SK-N-SH (cell line): ENCODE results near the gene ADAMTS14. TPM values are rescaled to one million over a fixed set of nuclear protein-coding genes. Genes with fewer than 3 reads are reported as not detected.

Experiments
- CTCF ChIA-PET: fragments of 300-600, 350-600 bp; formaldehyde crosslinking; extraction: SDS; loops from one replicate; lab custom pipeline; 2021; lab: Yijun Ruan, JAX
- POLR2A ChIA-PET: fragments of 350-600 bp; sonication (Branson Sonifier 250); formaldehyde crosslinking; extraction: SDS; loops from one replicate; lab custom pipeline; 2020; ENCODE audit warnings: antibody characterized with exemption, inconsistent platforms; lab: Yijun Ruan, JAX
- DNase-seq: peaks from one replicate; pipeline ENCODE4 v3.0.0; 2012
- H2AFZ ChIP-seq: fragments of 200-600 bp; sonication (generic); 2 replicates; pipeline ENCODE4 v1.8.1; 2016; ENCODE audit warnings: antibody characterized with exemption, mild to moderate bottlenecking, low read depth
- H3F3A ChIP-seq: fragments of 200-600 bp; sonication (generic); replicated peaks from 2 replicates; pipeline ENCODE3; 2016; ENCODE audit warnings: antibody characterized with exemption, mild to moderate bottlenecking; ENCODE audit not compliant: insufficient read depth
- H3K27ac ChIP-seq, 2 experiments: fragments of 200-500 bp in 1 of 2; fragments of 200-600 bp in 1 of 2; sonication (Bioruptor generic) in 1 of 2; sonication (generic), shearing (Covaris generic) in 1 of 2; 2 replicates each; pipeline versions ENCODE4 v1.5.1 to v1.6.1; 2014 to 2016; ENCODE audit warnings: low read depth in 2 of 2, inconsistent platforms in 1 of 2, low read length in 1 of 2, mild to moderate bottlenecking in 1 of 2, mixed read lengths in 1 of 2
- H3K27me3 ChIP-seq: fragments of 200-600 bp; sonication (generic), shearing (Covaris generic); 2 replicates; pipeline ENCODE4 v1.6.1; 2016; ENCODE audit warnings: mixed run types; ENCODE audit not compliant: insufficient read depth
- H3K36me3 ChIP-seq, 2 experiments: fragments of 200-500 bp in 1 of 2; fragments of 200-600 bp in 1 of 2; sonication (Bioruptor generic) in 1 of 2; sonication (generic) in 1 of 2; replicated peaks in 1 of 2; 2 replicates each; pipeline versions ENCODE3 to v1.5.1; 2014 to 2016; ENCODE audit warnings: low read length in 1 of 2, mild to moderate bottlenecking in 1 of 2; ENCODE audit not compliant: insufficient read depth in 2 of 2, control insufficient read depth in 1 of 2
- H3K4me1 ChIP-seq, 2 experiments: fragments of 200-500 bp in 1 of 2; fragments of 200-600 bp in 1 of 2; sonication (Bioruptor generic) in 1 of 2; sonication (generic), shearing (Covaris generic) in 1 of 2; 2 replicates each; pipeline versions ENCODE4 v1.5.1 to v1.6.1; 2014 to 2016; ENCODE audit warnings: low read depth in 1 of 2, low read length in 1 of 2, mixed run types in 1 of 2; ENCODE audit not compliant: insufficient read depth in 2 of 2, control insufficient read depth in 1 of 2
- H3K4me2 ChIP-seq: fragments of 200-600 bp; sonication (generic), shearing (Covaris generic); 2 replicates; pipeline ENCODE4 v1.6.1; 2017; ENCODE audit warnings: mixed run types
- H3K4me3 ChIP-seq, 2 experiments: fragments of 200-500 bp in 1 of 2; fragments of 200-600 bp in 1 of 2; sonication (Bioruptor generic) in 1 of 2; sonication (generic), shearing (Covaris generic) in 1 of 2; 2 replicates each; pipeline versions ENCODE4 v1.5.1 to v1.8.1; 2014 to 2016; ENCODE audit warnings: low read depth in 2 of 2, inconsistent platforms in 1 of 2, low read length in 1 of 2, mild to moderate bottlenecking in 1 of 2, mixed read lengths in 1 of 2, moderate library complexity in 1 of 2
- H3K79me2 ChIP-seq: fragments of 200-600 bp; sonication (generic); 2 replicates; pipeline ENCODE4 v1.8.1; 2017; ENCODE audit warnings: mild to moderate bottlenecking; ENCODE audit not compliant: insufficient read depth
- H3K9ac ChIP-seq: fragments of 200-600 bp; sonication (generic); 2 replicates; pipeline ENCODE4 v1.6.1; 2017; ENCODE audit warnings: mixed run types
- H3K9me2 ChIP-seq: fragments of 200-600 bp; sonication (generic); 2 replicates; pipeline ENCODE4 v1.6.1; 2017; ENCODE audit warnings: mixed run types
- H3K9me3 ChIP-seq: fragments of 200-600 bp; sonication (generic); 2 replicates; pipeline ENCODE4 v1.6.1; 2017; ENCODE audit warnings: mixed run types, mild to moderate bottlenecking, moderate library complexity
- H4K20me1 ChIP-seq: fragments of 200-600 bp; sonication (generic); 2 replicates; pipeline ENCODE4 v1.6.1; 2017; ENCODE audit warnings: mild to moderate bottlenecking, mixed run types; ENCODE audit not compliant: insufficient read depth
- CHD2 ChIP-seq: fragments of 150-350 bp; IDR thresholded peaks from 2 replicates; pipeline ENCODE4 v1.6.1; 2018; ENCODE audit warnings: low read length; ENCODE audit not compliant: partially characterized antibody
- CTCF ChIP-seq: fragments of 200-600 bp; sonication (generic); IDR thresholded peaks from 2 replicates; pipeline ENCODE4 v1.6.1; 2017; ENCODE audit warnings: antibody characterized with exemption, mild to moderate bottlenecking, moderate library complexity
- FOXJ3 ChIP-seq: sonication (generic); formaldehyde crosslinking; IDR thresholded peaks from 2 replicates; pipeline ENCODE4 v1.5.1; 2020; ENCODE audit warnings: mild to moderate bottlenecking, missing genetic modification reagents
- FOXM1 ChIP-seq: IDR thresholded peaks from 2 replicates; pipeline ENCODE4 v1.4.0; 2012; ENCODE audit warnings: low read depth, mild to moderate bottlenecking
- GABPA ChIP-seq: IDR thresholded peaks from 2 replicates; pipeline ENCODE4 v1.4.0; 2012; ENCODE audit warnings: low read depth, mild to moderate bottlenecking
- GATA2 ChIP-seq: sonication (generic); formaldehyde crosslinking; IDR thresholded peaks from 2 replicates; pipeline ENCODE4 v1.5.0; 2020; ENCODE audit warnings: mild to moderate bottlenecking, missing genetic modification reagents
- IRF3 ChIP-seq: fragments of 150-350 bp; IDR thresholded peaks from 2 replicates; pipeline ENCODE4 v1.6.1; 2016; ENCODE audit warnings: mild to moderate bottlenecking, low read depth, low read length
- MAX ChIP-seq: IDR thresholded peaks from 2 replicates; pipeline ENCODE4 v1.4.0; 2012; ENCODE audit warnings: low read depth
- MEF2A ChIP-seq: IDR thresholded peaks from 2 replicates; pipeline ENCODE4 v1.4.0; 2012; ENCODE audit warnings: low read depth, borderline replicate concordance
- MXI1 ChIP-seq: IDR thresholded peaks from 2 replicates; pipeline ENCODE4 v1.6.1; 2012; ENCODE audit warnings: mild to moderate bottlenecking, low read depth, low read length, improper control_type of control experiment
- NFIC ChIP-seq: IDR thresholded peaks from 2 replicates; pipeline ENCODE4 v1.4.0; 2012; ENCODE audit warnings: borderline replicate concordance
- RCOR1 ChIP-seq: fragments of 150-350 bp; IDR thresholded peaks from 2 replicates; pipeline ENCODE4 v1.6.1; 2017; ENCODE audit warnings: antibody characterized with exemption, low read length
- RFX5 ChIP-seq: IDR thresholded peaks from 2 replicates; pipeline ENCODE4 v1.6.1; 2012; ENCODE audit warnings: mild to moderate bottlenecking, improper control_type of control experiment, low read length
- RXRA ChIP-seq: IDR thresholded peaks from 2 replicates; pipeline ENCODE4 v1.4.0; 2012; ENCODE audit warnings: low read depth, mild to moderate bottlenecking, borderline replicate concordance
- SIN3A ChIP-seq: IDR thresholded peaks from 2 replicates; pipeline ENCODE4 v1.6.1; 2012; ENCODE audit warnings: low read depth, mild to moderate bottlenecking, low read length, moderate library complexity, borderline replicate concordance
- SMC3 ChIP-seq: IDR thresholded peaks from 2 replicates; pipeline ENCODE4 v1.6.1; 2012; ENCODE audit warnings: low read depth, low read length, improper control_type of control experiment
- TAF1 ChIP-seq: IDR thresholded peaks from 2 replicates; pipeline ENCODE4 v1.6.1; 2012; ENCODE audit warnings: low read depth, mild to moderate bottlenecking, low read length, moderate library complexity, borderline replicate concordance
- TCF12 ChIP-seq: IDR thresholded peaks from 2 replicates; pipeline ENCODE4 v1.4.0; 2012
- TEAD4 ChIP-seq: IDR thresholded peaks from 2 replicates; pipeline ENCODE4 v1.4.0; 2012; ENCODE audit warnings: mild to moderate bottlenecking, borderline replicate concordance; ENCODE audit not compliant: insufficient read depth
- USF1 ChIP-seq: IDR thresholded peaks from 2 replicates; pipeline ENCODE4 v1.4.0; 2012; ENCODE audit warnings: low read depth, borderline replicate concordance
- YY1 ChIP-seq: IDR thresholded peaks from 2 replicates; pipeline ENCODE4 v1.4.0; 2012; ENCODE audit warnings: low read depth, mild to moderate bottlenecking
- WGBS: methylation state at CpG from one replicate; pipeline ENCODE4 v1.1.6; 2017; ENCODE audit warnings: low lambda C conversion rate; 5-methylcytosine and 5-hydroxymethylcytosine counted together
- polyA plus RNA-seq, 3 experiments: library from polyadenylated mRNA; depleted of rRNA; stranded (reverse); fragments of >200 nt; gene quantifications; 2 replicates each; pipeline ENCODE4 v1.2.3, GENCODE V29; 2012
- TF ChIP-seq, protein P1 (sequence below): fragments of 150-350 bp; IDR thresholded peaks from 2 replicates; pipeline ENCODE4 v1.6.1; 2017; ENCODE audit warnings: antibody characterized with exemption, low read length, low read depth, borderline replicate concordance

The ADAMTS14 gene
- polyA plus RNA-seq, 1 of the 3 experiments (the other 2 are of a cell fraction) = 1.1 TPM

GRCh38 chr10:70805619-70806215, 133.4 kb downstream of the ADAMTS14 start:
- no peak for DNase-seq
- POLR2A ChIA-PET = no interaction called here
- H3K27me3 ChIP-seq = peaks cover 4% of the 10 kb centered on the region; the same call in 1 of the 2 replicates
- CTCF ChIA-PET = interaction anchor here (0.8 to 1.2 kb wide), 2 partner anchors 11 to 46 kb away, joined by 3 to 5 read pairs; no protein-coding TSS in a partner anchor
- H3F3A ChIP-seq = no peaks in the 10 kb centered on the region
- H3K36me3 ChIP-seq = no peaks in the 10 kb centered on the region
- WGBS = 80% methylated on average over 3 of the region's 3 CpGs
- no peaks in the 10 kb centered on the region for H4K20me1 ChIP-seq
- H3K9me2 ChIP-seq = no peaks in the 10 kb centered on the region
- no peaks in the 10 kb centered on the region; a peak in 1 of 4 replicates for H3K4me1 ChIP-seq
- TF ChIP-seq YY1 (no peak), MAX (no peak), GATA2 (CRISPR knock-in tag) (no peak), GABPA (no peak), TEAD4 (no peak), CTCF (no peak), RCOR1 (no peak), CHD2 (no peak), IRF3 (no peak), RFX5 (no peak)
- TF ChIP-seq, protein P1, sequence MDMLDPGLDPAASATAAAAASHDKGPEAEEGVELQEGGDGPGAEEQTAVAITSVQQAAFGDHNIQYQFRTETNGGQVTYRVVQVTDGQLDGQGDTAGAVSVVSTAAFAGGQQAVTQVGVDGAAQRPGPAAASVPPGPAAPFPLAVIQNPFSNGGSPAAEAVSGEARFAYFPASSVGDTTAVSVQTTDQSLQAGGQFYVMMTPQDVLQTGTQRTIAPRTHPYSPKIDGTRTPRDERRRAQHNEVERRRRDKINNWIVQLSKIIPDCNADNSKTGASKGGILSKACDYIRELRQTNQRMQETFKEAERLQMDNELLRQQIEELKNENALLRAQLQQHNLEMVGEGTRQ = no peak
- no peak overlapping the region for H3K4me2 ChIP-seq
- no peak overlapping the region for H3K4me3 ChIP-seq
- no peak overlapping the region for H3K27ac ChIP-seq
- no peaks in the 10 kb centered on the region for H3K9me3 ChIP-seq
- H3K79me2 ChIP-seq = no peaks in the 10 kb centered on the region
- no peak overlapping the region for H3K9ac ChIP-seq
- H2AFZ ChIP-seq = no peak overlapping the region

- H3K36me3 ChIP-seq = no peaks in the 10 kb centered on the region
- no peaks in the 10 kb centered on the region for H4K20me1 ChIP-seq
- no peaks in the 10 kb centered on the region for H3K9me2 ChIP-seq
- 80% methylated on average over 1 of the region's 1 CpG for WGBS
- DNase-seq = no peak
- no peaks in the 10 kb centered on the region for H3K27me3 ChIP-seq
- H3K4me2 ChIP-seq = no peak overlapping the region
- H3K4me3 ChIP-seq = no peak overlapping the region
- no peak for TF ChIP-seq FOXM1
- TF ChIP-seq MEF2A = no peak
- TF ChIP-seq TCF12 = no peak
- TF ChIP-seq SIN3A = no peak
- TF ChIP-seq, protein P1 = no peak
- TF ChIP-seq RXRA = no peak
- no peak for TF ChIP-seq SMC3
- TF ChIP-seq USF1 = no peak
- no peak for TF ChIP-seq FOXJ3 (CRISPR knock-in tag)
- TF ChIP-seq NFIC = no peak
- TF ChIP-seq TAF1 = no peak
- TF ChIP-seq MXI1 = no peak
- no peak overlapping the region for H2AFZ ChIP-seq
- CTCF ChIA-PET = interaction anchor here (1.1 to 1.2 kb wide), 2 partner anchors 9 to 47 kb away, joined by 4 to 5 read pairs; partner anchors contain the start of gene SGPL1
- no peak overlapping the region for H3K27ac ChIP-seq
- peaks cover 0 to 4% of the 10 kb centered on the region in 2 experiments; a peak in 1 of 4 replicates for H3K4me1 ChIP-seq
- no peaks in the 10 kb centered on the region for H3K79me2 ChIP-seq
- POLR2A ChIA-PET = no interaction called here
- H3F3A ChIP-seq = no peaks in the 10 kb centered on the region
- no peak overlapping the region for H3K9ac ChIP-seq
- H3K9me3 ChIP-seq = no peaks in the 10 kb centered on the region
These were observed 134.5 kb downstream of the ADAMTS14 start for GRCh38 chr10:70806841-70807240.
